ENCODE results near the gene TBPL1. TPM values are rescaled to one million over a fixed set of nuclear protein-coding genes. Genes with fewer than 3 reads are reported as not detected.
"Not testable (repeated sequence)": the region's sequence is repeated elsewhere in the genome, so short reads cannot be mapped to it uniquely, and the experiment has no call there.

The TBPL1 gene
- total RNA-seq, 4 donors from 2014 or later, result 4.0 to 35.5 (median 6.6) TPM

GRCh38 chr6:133972388-133972787 is 19.4 kb downstream of the TBPL1 start:
- H3K4me1 ChIP-seq, result no peaks in the 10 kb centered on the region
- DNase-seq, result no peak
- H3K36me3 ChIP-seq, result no peaks in the 10 kb centered on the region
- no peak for TF ChIP-seq POLR2A (IDR thresholded peaks at IDR 0.05)
- no peak for TF ChIP-seq CTCF (IDR thresholded peaks at IDR 0.05)
- no peaks in the 10 kb centered on the region for H3K9me3 ChIP-seq
- no peak overlapping the region for H3K4me3 ChIP-seq
- no peaks in the 10 kb centered on the region for H3K27me3 ChIP-seq
- H3K27ac ChIP-seq, result no peak overlapping the region

- Histone ChIP-seq H3K4me3 (no peak overlapping the region), H3K27ac (no peak overlapping the region), H3K4me1 (peaks cover 0 to 7% (median 0%) of the 10 kb centered on the region in 4 donors), H3K36me3 (no peaks in the 10 kb centered on the region), H3K9me3 (no peaks in the 10 kb centered on the region), H3K27me3 (no peaks in the 10 kb centered on the region)
- DNase-seq, result no peak
- TF ChIP-seq CTCF (IDR thresholded peaks at IDR 0.05) (peak; percentile 39 to 78 (median 75)), POLR2A (IDR thresholded peaks at IDR 0.05) (no peak)
These were observed 20.3 kb downstream of the TBPL1 start for GRCh38 chr6:133973109-133973971.

- Histone ChIP-seq H3K9me3 (no peaks in the 10 kb centered on the region), H3K4me1 (peaks cover 0 to 17% (median 0%) of the 10 kb centered on the region in 4 donors), H3K4me3 (no peak overlapping the region), H3K36me3 (peaks cover 0 to 12% (median 0%) of the 10 kb centered on the region in 3 donors), H3K27ac (peak overlapping the region in 1 of 4 donors; percentile 35), H3K27me3 (no peaks in the 10 kb centered on the region)
- TF ChIP-seq CTCF (IDR thresholded peaks at IDR 0.05) (no peak), POLR2A (IDR thresholded peaks at IDR 0.05) (no peak)
- peak in 1 of 3 donors; percentile 60 for DNase-seq
These were observed 25.2 kb downstream of the TBPL1 start for GRCh38 chr6:133977983-133978895.

- H3K4me3 ChIP-seq, result no peak overlapping the region
- H3K9me3 ChIP-seq, result no peaks in the 10 kb centered on the region
- TF ChIP-seq POLR2A (IDR thresholded peaks at IDR 0.05) (no peak), CTCF (IDR thresholded peaks at IDR 0.05) (no peak)
- H3K4me1 ChIP-seq, result peaks cover 0 to 17% (median 0%) of the 10 kb centered on the region in 4 donors
- no peaks in the 10 kb centered on the region for H3K27me3 ChIP-seq
- peaks cover 0 to 16% (median 0%) of the 10 kb centered on the region in 3 donors for H3K36me3 ChIP-seq
- DNase-seq, result no peak
- no peak overlapping the region for H3K27ac ChIP-seq
These were observed 25.8 kb downstream of the TBPL1 start for GRCh38 chr6:133978896-133979240.

- peaks cover 0 to 17% (median 0%) of the 10 kb centered on the region in 4 donors for H3K4me1 ChIP-seq
- not testable (repeated sequence) for H3K27ac ChIP-seq, H3K4me3 ChIP-seq, H3K9me3 ChIP-seq, H3K27me3 ChIP-seq
- peaks cover 0 to 21% (median 0%) of the 10 kb centered on the region in 3 donors for H3K36me3 ChIP-seq
- peak in 1 of 3 donors; percentile 59 for DNase-seq
These were observed 26.4 kb downstream of the TBPL1 start for GRCh38 chr6:133979269-133979963.
